ENCODE data around the gene BMI1.

The BMI1 gene

GRCh38 chr10:22366771-22367170 is 45.9 kb downstream of the BMI1 start:
- H3K4me3 ChIP-seq (ENCODE audit: low read depth, low read length): no peak overlapping the region
- no peak for DNase-seq (ENCODE audit: low read depth)
- TF ChIP-seq CTCF (IDR thresholded peaks at IDR 0.05; ENCODE audit: insufficient read depth, low read depth, low read length, missing control alignments): no peak

- DNase-seq (ENCODE audit: low read depth): no peak
- H3K4me3 ChIP-seq (ENCODE audit: low read depth, low read length): no peak overlapping the region
- TF ChIP-seq CTCF (IDR thresholded peaks at IDR 0.05; ENCODE audit: insufficient read depth, low read depth, low read length, missing control alignments): no peak
Observed at GRCh38 chr10:22367471-22367870, 46.6 kb downstream of the BMI1 start.

- no peak for TF ChIP-seq CTCF (IDR thresholded peaks at IDR 0.05; ENCODE audit: insufficient read depth, low read depth, low read length, missing control alignments)
- DNase-seq (ENCODE audit: low read depth): no peak
- H3K4me3 ChIP-seq (ENCODE audit: low read depth, low read length): no peak overlapping the region
Observed at GRCh38 chr10:22368402-22368801, 47.5 kb downstream of the BMI1 start.

GRCh38 chr10:22368981-22369380 is 48.1 kb downstream of the BMI1 start:
- TF ChIP-seq CTCF (IDR thresholded peaks at IDR 0.05; ENCODE audit: insufficient read depth, low read depth, low read length, missing control alignments): no peak
- no peak for DNase-seq (ENCODE audit: low read depth)
- no peak overlapping the region for H3K4me3 ChIP-seq (ENCODE audit: low read depth, low read length)

- H3K4me3 ChIP-seq (ENCODE audit: low read depth, low read length): no peak overlapping the region
- DNase-seq (ENCODE audit: low read depth): peak; percentile 52
- no peak for TF ChIP-seq CTCF (IDR thresholded peaks at IDR 0.05; ENCODE audit: insufficient read depth, low read depth, low read length, missing control alignments)
Observed at GRCh38 chr10:22369434-22370072, 48.7 kb downstream of the BMI1 start.

GRCh38 chr10:22370320-22370719 is 49.4 kb downstream of the BMI1 start:
- no peak overlapping the region for H3K4me3 ChIP-seq (ENCODE audit: low read depth, low read length)
- no peak for DNase-seq (ENCODE audit: low read depth)
- TF ChIP-seq CTCF (IDR thresholded peaks at IDR 0.05; ENCODE audit: insufficient read depth, low read depth, low read length, missing control alignments): no peak

GRCh38 chr10:22372298-22372697 is 51.4 kb downstream of the BMI1 start:
- DNase-seq (ENCODE audit: low read depth): no peak
- no peak overlapping the region for H3K4me3 ChIP-seq (ENCODE audit: low read depth, low read length)
- TF ChIP-seq CTCF (IDR thresholded peaks at IDR 0.05; ENCODE audit: insufficient read depth, low read depth, low read length, missing control alignments): no peak
